Skeletal muscle cell (primary cell): ENCODE measurements around the gene RCBTB2.

Experiments
- DNase-seq: peaks from one replicate; pipeline ENCODE4 v3.0.0-alpha.2; 2010; ENCODE audit warnings: low read depth
- H3K4me3 ChIP-seq: 2 replicates; pipeline ENCODE4 v1.5.1; 2011; ENCODE audit warnings: low read depth, mild to moderate bottlenecking, control low read depth, low read length, moderate library complexity

The RCBTB2 gene

DNA sequence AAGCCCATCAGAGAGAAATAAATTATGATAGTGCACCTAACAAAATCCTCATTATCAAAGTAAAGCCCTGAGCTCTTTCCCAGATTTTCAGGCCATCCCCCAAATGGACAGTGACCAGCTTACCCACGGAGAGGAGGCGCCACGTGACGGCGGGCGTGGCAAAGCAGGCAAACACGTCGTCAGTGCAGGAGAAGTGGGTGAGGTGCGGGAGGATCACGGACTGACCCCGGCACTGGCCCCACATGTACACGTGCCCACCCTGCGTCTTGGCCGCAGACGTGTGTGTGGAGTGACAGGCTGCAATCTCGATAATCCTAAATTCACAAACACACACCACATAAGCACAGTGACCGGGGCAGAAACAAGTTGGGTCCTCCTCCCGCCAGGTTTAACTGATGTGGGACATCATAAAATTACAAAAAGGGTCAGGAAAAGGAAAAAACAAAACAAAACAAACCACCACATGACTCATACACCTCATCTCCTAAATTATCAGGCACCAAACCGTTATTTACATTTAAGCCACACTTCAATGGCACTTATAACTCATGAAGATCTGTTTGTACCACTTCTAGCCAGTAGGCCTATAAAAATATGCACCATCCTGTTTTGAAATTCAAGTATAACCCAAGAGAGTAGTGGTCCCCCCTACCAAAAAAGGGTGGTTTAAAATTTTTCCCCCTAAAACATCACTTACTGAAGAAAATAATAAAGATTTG is 30.1 kb downstream of the RCBTB2 start:
- DNase-seq: no peak

DNA sequence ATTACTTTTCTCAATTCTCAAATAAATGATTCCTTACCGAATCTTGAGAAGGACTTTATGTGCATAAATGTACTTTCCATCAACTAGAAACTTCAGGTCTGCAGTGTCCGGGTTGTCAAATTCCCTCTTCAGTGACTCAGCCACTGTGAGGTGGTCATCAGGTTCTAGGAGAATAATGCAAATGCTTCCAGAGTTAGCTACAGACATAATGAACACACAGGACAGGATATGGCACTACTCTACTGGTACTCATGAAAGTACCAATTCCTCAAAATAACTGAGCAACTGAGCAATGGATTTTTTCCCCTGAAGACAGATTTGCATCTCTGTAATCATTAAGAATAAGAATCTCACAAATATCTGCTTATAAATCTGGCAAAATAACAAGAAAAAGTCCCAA is 31.2 kb downstream of the RCBTB2 start:
- DNase-seq: no peak
- H3K4me3 ChIP-seq: no peak overlapping the region

More for the DNA sequence above, 30.1 kb downstream of the RCBTB2 start:
- no peak overlapping the region for H3K4me3 ChIP-seq

DNA sequence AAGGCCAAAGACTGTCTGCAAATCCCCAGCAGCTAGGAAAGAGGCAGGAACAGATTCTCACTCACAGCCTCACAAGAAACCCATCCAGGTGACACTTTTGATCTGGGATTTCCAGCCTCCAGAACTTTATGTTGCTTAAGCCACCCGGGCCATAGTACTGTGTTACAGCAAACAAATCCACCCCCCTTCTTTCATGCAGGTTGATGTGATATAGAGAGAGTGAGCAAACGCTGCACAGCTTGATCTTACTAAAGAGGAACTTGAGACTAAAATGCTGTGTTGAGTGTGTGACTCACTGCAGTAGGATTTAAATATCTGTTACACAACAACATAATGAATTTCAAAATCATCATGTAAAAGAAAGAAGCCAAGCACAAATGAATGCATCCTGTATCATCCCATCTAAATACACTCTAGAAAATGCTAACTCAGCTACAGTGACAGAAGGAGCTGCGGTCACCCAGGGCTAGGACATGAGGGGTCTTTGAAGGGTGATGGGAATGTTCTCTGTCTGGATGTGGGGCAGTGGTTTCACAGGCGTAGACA is 32.2 kb downstream of the RCBTB2 start:
- H3K4me3 ChIP-seq: no peak overlapping the region

DNA sequence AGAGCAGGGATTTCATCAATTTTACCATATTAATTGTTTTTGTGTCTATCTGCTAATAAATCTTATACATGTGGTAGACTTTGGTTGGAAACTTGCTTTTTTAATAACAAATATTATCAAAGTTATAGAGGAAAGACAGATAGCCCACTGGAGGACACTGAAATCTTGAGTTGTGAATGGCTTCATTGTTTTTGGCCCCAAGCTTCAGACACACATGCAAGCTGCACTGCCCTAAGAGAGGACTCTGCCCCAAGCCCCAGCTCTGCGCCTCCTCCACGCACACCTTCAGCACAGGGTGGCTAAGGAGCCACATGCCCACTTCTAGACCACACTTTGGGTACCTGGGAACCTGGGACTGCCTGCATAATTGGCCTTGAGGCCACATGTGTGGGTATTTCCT is 35.2 kb downstream of the RCBTB2 start:
- no peak overlapping the region for H3K4me3 ChIP-seq
- no peak for DNase-seq

More for the DNA sequence above, 32.2 kb downstream of the RCBTB2 start:
- peak; percentile 86 for DNase-seq

DNA sequence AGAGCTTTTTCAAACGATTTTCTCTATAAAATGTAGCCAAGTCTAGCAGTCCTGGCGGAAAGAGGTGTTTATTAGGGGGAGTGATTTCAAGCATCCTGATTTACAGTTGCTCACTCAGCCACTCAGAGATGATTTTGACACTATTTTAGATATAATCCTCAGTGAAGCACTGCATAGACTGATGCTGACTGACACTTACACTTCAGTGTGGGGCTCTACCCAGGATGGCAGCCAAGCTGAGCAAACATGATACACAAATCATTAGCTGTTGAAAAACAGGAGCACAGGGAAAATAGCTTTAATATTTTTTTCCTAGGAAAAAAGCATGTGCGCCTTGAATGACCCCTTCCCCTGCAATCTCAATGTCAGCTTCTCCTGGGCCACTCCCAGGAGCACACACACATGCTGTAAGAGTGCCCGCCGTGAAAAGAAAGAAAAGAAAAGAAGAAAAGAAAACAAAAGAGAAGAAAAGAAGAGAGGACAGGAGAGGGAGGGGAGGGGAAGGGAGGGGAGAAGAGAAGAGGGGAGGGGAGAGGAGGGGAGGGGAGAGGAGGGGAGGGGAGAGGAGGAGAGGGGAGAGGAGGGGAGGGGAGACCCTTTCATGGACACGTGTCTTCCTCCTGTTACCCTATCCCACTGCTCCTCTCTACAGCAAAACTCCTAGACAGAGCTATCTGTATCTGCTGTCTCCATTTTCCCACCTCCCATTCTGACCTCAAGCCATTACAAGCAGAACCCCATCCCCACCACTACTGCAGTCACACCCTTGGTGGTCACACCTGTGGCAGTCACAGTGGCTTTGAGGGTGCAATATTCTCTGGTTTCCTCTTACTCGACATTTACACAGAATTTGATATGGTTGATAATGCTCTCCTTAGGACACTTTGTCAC is 36.4 kb downstream of the RCBTB2 start:
- no peak overlapping the region for H3K4me3 ChIP-seq
- no peak for DNase-seq

DNA sequence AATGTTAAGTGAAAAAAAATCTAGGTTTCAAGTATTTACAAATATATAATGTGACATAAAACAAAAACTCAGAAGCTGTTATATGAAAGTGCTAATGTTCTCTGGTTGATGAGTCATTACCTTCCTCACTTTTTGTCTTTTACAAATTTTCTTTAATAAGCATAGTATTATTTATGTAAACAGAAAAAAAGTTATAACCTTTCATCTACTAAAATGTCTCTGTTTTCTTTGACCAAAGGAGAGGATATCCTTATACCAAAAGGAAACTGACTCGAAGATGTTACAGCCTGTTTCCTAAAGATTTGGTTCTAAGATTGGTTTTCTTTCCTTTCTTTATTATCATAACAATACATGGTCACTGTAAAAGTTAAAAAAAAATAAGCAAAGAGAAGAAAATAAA is 38.0 kb downstream of the RCBTB2 start:
- no peak for DNase-seq
- H3K4me3 ChIP-seq: no peak overlapping the region

DNA sequence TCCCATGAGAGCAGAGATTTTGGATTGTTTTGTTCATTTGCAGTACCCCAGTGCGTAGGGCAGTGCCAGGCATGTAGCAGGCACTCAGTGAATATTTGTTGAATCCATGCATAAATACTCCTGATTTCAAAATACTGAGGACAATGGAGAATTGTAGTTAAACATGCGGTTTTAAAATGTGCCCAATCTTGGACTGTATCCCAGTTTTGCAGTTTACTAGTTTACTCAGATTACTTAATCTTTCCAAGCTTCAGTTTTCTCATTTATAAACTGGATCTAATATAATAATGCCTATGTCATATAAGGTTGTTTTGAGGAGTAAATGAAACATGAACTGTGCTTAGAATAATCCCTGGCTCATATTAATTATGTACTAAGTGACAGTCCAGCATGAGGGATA is 39.0 kb downstream of the RCBTB2 start:
- DNase-seq: no peak
- no peak overlapping the region for H3K4me3 ChIP-seq

DNA sequence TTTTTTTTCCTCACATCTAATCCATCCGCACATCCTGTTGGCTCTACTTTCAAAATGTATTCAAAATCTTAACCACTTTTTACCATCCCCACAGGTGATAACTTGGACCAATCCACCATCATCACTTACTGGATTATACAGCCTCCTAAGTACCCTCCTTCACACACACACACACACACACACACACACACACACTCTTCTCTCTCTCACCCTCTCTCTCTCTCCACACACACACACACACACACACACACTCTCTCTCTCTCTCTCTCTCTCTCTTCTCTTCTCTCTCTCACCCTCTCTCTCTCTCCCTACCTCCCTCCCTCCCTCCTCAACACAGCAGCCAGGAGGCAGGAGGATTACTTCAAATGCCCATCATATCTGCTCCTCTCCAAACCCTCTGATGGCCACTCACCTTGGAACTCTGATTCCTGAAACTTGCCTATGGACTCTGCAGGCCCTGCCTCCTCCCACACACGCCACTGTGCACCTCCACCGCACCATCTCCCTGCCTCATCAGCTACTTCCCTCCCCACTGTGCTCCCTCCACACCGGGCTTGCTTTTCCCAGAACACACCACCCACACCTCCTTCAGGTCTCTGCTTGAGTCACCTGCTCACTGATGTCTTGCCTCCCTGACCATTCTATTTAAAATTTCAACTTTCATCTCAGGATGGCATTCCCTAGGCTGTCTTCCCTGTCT is 39.7 kb downstream of the RCBTB2 start:
- no peak for DNase-seq
- H3K4me3 ChIP-seq: no peak overlapping the region

DNA sequence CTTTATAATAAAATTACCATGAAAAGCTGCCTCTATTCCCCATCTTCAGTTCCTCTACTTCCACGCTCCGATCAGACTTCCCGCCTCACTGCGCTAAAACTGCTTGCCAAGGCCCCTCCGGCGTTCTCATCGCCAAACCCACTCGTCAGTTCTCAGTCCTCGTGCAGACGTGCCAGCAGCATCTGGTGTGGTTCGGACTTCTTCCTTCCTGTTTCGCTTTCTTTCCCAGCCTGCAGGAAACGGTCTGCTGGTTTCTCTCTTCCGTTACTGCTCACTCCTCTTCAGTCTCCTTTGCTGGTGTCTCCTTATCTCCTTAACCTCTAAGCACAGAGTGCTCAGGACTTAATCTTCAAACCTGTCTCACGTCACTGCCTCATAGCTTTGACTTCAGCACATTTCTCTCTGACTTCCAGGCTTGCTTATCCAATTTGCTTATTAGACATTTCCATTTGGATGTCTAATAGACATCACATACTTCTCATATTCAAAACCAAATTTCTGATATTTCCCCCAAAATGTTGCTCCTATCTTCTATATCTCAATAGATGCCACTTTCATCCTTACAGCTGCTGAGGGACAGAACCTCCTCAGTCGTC is 40.3 kb downstream of the RCBTB2 start:
- DNase-seq: no peak
- no peak overlapping the region for H3K4me3 ChIP-seq

DNA sequence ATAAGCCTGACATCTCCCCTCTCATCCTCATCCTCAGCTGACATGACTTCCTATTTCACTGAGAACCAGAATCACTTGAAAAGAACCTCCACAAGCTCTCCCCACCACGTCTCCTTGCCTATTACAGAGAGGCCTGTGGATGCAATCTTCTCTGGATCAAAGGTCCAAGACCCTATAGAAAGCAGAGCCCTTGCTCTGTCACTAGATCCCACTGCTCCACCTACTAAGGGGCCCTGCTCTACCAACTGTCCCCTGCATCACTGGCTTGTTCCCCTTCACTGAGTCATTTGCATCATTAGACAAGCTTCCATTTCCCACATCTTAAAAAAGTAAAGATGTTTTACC is 40.8 kb downstream of the RCBTB2 start:
- H3K4me3 ChIP-seq: no peak overlapping the region
- no peak for DNase-seq

DNA sequence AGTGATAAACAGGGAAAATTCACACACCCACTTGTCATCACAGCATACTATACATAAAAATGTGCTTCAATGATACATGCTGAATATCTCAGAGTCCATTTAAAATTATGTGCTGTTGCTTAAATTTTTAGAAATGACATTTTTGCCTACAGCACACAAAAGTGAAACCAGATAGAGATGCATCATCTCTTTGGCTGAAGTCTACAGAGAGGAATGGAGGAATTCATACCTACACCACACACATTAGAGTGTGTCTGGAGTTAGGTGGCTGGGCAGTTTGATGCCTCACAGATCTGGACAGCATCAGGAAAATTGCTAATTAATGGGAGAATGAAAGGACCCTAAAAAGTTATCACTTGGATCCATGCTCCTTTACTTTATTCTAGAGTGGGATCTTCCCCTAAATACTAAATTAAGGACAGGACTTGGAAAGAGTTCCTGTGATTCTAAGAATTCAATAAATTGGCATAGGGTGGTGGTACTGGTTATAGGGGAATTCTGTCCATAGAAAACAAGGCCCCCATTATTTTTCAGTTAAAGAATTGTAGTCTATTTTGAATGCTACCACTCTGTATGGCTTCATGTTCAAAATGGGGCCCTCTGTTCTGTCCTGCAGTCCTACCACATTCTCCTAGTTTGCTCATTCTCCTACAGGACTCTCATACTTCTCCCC is 41.3 kb downstream of the RCBTB2 start:
- H3K4me3 ChIP-seq: no peak overlapping the region

DNA sequence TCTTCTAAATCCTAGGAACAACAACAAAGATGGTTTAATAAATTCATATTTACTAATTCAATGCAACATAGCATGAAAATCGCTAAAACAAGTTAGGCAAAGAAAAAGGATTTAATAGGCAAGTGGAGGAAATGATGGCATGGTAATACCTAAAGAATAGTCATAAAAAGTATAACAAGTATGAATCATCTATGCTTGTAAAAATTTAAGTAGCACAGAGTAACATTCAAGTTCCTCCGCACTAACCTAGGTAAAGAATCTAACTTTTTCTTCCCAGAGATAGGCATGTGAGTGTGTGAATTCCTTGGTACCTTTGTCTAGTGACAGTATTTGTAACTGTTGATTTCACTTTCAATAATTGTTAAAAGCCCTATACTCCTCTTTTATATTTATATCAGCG is 42.6 kb downstream of the RCBTB2 start:
- no peak overlapping the region for H3K4me3 ChIP-seq
- no peak for DNase-seq

More for the DNA sequence above, 41.3 kb downstream of the RCBTB2 start:
- no peak for DNase-seq

DNA sequence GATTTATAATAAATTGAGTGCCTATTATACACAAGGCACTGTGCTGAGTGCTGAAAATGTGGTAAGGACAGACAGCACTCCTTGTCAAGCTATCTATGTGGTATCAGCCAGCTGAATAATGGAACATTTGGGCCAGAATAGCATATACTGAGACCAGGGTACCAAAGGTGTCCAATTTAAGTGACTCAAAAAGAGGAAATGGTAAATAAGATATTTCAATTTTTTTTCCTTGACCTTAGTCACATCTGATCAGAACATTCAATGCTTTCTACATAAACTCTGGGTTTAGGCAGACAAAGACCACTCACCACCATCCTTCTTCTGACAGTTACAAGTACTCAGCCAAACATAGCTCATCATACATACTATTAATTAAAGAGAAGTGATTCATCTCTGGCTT is 43.2 kb downstream of the RCBTB2 start:
- no peak overlapping the region for H3K4me3 ChIP-seq

DNA sequence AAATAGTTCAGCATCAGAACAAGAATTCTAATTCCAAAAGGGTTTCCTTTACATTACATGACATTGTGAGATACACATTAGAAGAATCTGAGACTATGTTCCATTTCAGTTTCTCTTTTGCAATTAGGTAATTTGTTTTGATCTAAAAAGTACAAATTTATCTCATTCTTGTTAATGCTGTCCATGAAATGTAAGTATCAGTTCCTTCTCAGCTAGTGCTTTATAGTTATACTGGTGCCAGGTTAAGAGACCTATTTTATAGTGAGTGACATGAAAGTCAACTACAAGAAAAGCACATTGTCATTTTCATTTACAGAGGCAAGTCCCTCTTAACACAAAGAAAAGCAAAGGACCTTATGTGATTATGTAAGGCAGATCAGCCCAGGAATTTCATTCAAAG is 43.9 kb downstream of the RCBTB2 start:
- DNase-seq: no peak
- no peak overlapping the region for H3K4me3 ChIP-seq

More for the DNA sequence above, 43.2 kb downstream of the RCBTB2 start:
- no peak for DNase-seq

DNA sequence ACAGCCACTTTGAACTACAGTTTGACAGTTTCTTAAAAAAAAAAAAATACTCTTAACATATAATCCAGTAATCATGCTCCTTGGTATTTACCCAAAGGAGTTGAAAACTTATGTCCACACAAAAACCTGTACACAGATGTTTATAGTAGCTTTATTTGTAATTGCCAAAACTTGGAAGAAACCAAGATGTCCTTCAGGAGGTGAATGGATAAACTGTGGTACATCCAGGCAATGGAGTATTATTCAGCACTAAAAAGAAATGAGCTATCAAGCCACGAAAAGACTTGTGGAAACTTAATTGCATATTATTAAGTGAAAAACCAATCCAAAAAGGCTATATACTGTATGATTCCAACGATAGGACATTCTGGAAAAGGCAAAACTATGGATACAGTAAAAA is 44.9 kb downstream of the RCBTB2 start:
- H3K4me3 ChIP-seq: no peak overlapping the region
- no peak for DNase-seq

DNA sequence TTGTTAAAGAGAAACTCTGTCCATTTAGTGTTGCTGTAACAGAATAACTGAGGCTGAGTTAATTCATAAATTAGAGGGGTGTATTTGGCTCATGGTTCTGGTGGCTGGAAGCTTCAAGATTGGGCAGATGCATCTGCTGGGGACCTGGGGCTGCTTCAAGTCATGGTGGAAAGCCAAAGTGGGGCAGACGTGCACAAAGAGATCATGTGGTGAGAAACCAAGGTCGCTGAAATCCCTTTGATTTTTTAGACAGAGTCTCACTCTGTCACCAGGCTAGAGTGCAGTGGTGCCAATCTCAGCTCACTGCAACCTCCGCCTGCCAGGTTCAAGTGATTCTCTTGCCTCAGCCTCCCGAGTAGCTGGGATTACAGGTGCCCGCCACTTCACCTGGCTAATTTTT is 46.0 kb downstream of the RCBTB2 start:
- H3K4me3 ChIP-seq: no peak overlapping the region
- DNase-seq: no peak

DNA sequence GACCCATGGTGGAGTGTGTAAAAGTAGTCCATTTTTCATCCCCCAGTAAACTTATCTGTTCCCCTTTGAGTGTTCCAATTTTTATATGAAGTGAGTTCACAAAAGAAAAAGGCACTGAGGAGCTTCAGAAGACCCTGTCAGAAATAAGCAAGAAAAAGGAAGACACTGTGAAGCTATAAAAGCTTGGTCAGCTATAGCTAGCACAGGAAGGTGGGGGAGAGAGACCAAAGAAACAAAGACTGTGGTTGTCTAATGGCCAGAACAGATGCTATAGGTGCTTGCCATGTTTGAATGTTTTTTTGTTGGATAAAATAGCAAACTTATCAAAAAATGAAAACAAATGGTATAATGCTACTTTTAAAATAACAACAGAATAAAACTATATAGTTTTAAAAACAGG is 46.5 kb downstream of the RCBTB2 start:
- H3K4me3 ChIP-seq: no peak overlapping the region
- no peak for DNase-seq

DNA sequence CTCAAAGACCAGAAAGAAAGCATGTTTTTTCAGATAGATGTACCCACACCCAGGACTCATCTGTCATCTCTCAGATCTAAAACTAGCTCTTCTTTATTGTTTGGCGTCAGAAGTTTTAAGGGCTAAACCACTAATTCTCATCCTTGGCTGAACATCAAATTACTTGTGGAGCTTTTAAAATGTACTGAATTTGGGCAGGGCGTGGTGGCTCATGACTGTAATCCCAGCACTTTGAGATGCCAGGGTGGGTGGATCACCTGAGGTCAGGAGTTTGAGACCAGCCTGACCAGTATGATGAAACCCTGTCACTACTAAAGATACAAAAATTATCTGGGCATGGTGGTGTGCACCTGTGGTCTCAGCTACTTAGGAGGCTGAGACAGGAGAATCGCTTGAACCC is 47.4 kb downstream of the RCBTB2 start:
- no peak for DNase-seq
- no peak overlapping the region for H3K4me3 ChIP-seq

DNA sequence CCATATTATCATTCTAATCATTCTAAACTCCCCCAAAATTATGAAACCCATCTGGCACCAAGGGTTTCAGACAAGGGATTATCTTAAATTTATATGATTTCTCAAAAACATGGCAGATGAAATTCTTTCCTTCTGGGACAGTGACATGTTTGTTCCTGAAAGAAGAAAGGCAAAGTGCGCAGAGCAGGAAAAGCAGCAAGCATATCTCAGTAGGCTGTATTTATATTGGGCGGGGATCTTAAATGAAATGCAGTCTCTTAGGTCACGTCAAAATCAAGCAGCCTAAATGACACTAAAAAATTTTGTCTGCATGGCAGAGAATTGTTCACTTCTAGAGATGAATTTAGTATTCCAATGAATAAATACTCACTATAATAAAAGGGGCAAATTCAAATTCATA is 49.3 kb downstream of the RCBTB2 start:
- H3K4me3 ChIP-seq: no peak overlapping the region
- DNase-seq: no peak
